Stimulated activated naive B cell treated with anti-CD40 and anti-IgM and Interleukin-4, amounts not matched to agents 10 μg/mL and 1 μg/mL and 100 μg/mL, for 72 hours (primary cell): ENCODE data around the gene IGFBP6.

ENCODE experiments used
- ATAC-seq, 2 donors: fragments of 150-1000 bp; cut with Tn5 transposase; replicated peaks; 2 replicates each; pipeline ENCODE4 v1.10.0; 2021; ENCODE audit warnings: moderate library complexity in 1 of 2
- DNase-seq: peaks from one replicate; pipeline ENCODE4 v3.0.0; 2021
- H3K27ac Mint-ChIP-seq: one replicate; pipeline ENCODE4 v1.8.0; 2022; ENCODE audit warnings: mild to moderate bottlenecking, mixed read lengths
- H3K27me3 Mint-ChIP-seq, 2 donors: one replicate each; pipeline ENCODE4 v1.8.0; 2022; ENCODE audit warnings: mixed read lengths in 2 of 2
- H3K36me3 Mint-ChIP-seq, 2 donors: one replicate each; pipeline ENCODE4 v1.8.0; 2022; ENCODE audit warnings: mixed read lengths in 2 of 2, mild to moderate bottlenecking in 1 of 2
- H3K4me1 Mint-ChIP-seq, 2 donors: one replicate each; pipeline ENCODE4 v1.8.0; 2022; ENCODE audit warnings: mixed read lengths in 2 of 2, mild to moderate bottlenecking in 1 of 2
- H3K4me3 Mint-ChIP-seq, 2 donors: one replicate each; pipeline ENCODE4 v1.8.0; 2022; ENCODE audit warnings: mild to moderate bottlenecking in 2 of 2, mixed read lengths in 2 of 2, moderate library complexity in 1 of 2
- H3K9me3 Mint-ChIP-seq, 2 donors: one replicate each; pipeline ENCODE4 v1.8.0; 2022; ENCODE audit warnings: mixed read lengths in 2 of 2, mild to moderate bottlenecking in 1 of 2

IGFBP6 gene, protein sequence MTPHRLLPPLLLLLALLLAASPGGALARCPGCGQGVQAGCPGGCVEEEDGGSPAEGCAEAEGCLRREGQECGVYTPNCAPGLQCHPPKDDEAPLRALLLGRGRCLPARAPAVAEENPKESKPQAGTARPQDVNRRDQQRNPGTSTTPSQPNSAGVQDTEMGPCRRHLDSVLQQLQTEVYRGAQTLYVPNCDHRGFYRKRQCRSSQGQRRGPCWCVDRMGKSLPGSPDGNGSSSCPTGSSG

GRCh38 chr12:53097564-53098353 is at the start of gene IGFBP6:
Gene IGFBP6, plus strand, starts transcription at chr12:53097667. Its CDS starts 51 bp downstream, at chr12:53097718.
- peak; percentile 43 for DNase-seq
- H3K4me1 Mint-ChIP-seq, result peaks cover 25 to 42% of the 10 kb centered on the region in 2 donors
- peak within 1 kb of the TSS; percentile 67 for H3K27ac Mint-ChIP-seq
- ATAC-seq, result peak; percentile 73 to 78
- H3K36me3 Mint-ChIP-seq, result no peaks in the 10 kb centered on the region
- peak within 1 kb of the TSS; percentile 82 to 87 for H3K4me3 Mint-ChIP-seq
- H3K27me3 Mint-ChIP-seq, result peaks cover 30 to 31% of the 10 kb centered on the region in 2 donors
- no peaks in the 10 kb centered on the region for H3K9me3 Mint-ChIP-seq

GRCh38 chr12:53048033-53048779 is 49.3 kb upstream of the IGFBP6 start:
- ATAC-seq (no peak), DNase-seq (no peak)
- Mint-ChIP-seq H3K36me3 (peaks cover 4 to 7% of the 10 kb centered on the region in 2 donors), H3K4me1 (peaks cover 25 to 36% of the 10 kb centered on the region in 2 donors), H3K27me3 (peaks cover 0 to 4% of the 10 kb centered on the region in 2 donors), H3K27ac (no peak overlapping the region), H3K4me3 (peak overlapping the region; percentile 57 to 94), H3K9me3 (no peaks in the 10 kb centered on the region)

DNA sequence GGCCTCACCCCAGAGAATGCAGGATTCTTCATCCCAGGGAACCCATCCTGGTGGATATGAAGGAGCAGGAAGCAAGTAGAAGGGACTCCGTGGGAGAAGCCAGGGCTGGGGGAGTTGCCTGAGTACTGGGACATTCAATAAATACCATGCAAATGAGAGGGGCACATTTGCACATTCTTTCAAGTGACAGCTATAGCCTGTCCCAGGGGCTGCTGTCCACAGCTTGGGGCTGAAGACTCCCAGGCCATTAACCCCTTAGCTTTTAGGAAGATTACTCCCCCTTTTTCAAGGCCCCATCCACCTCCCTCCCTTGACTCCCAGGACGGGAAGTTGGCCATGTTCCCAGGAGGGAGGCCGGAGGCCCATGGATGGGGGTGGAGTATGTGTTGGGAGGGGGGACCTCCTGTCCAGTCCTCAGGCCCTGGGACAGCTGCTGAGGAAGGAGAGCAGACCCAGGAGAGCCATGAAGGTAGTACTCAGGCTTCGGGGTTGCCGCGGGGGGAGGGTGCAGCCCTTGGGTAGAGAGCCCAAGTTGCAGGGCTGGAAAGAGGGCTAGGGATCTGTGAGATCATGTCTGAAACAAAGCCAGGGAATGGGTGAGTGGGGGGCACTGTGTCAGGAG is 48.6 kb upstream of the IGFBP6 start:
- DNase-seq (no peak), ATAC-seq (no peak)
- peaks cover 4 to 7% of the 10 kb centered on the region in 2 donors for H3K36me3 Mint-ChIP-seq
- H3K27me3 Mint-ChIP-seq, result peaks cover 0 to 4% of the 10 kb centered on the region in 2 donors
- peaks cover 28 to 42% of the 10 kb centered on the region in 2 donors for H3K4me1 Mint-ChIP-seq
- no peak overlapping the region for H3K4me3 Mint-ChIP-seq
- no peak overlapping the region for H3K27ac Mint-ChIP-seq
- H3K9me3 Mint-ChIP-seq, result no peaks in the 10 kb centered on the region

GRCh38 chr12:53049571-53050318 is 47.7 kb upstream of the IGFBP6 start, which contains the start of gene TNS2:
Gene TNS2, plus strand, starts transcription at chr12:53050065. Its CDS starts 121 bp downstream, at chr12:53050186.
- Mint-ChIP-seq H3K36me3 (peaks cover 2 to 4% of the 10 kb centered on the region in 2 donors), H3K9me3 (no peaks in the 10 kb centered on the region), H3K4me3 (no peak within 1 kb of the TSS), H3K27me3 (peaks cover 0 to 4% of the 10 kb centered on the region in 2 donors), H3K4me1 (peaks cover 31 to 47% of the 10 kb centered on the region in 2 donors), H3K27ac (peak within 1 kb of the TSS; percentile 33)
- DNase-seq (no peak), ATAC-seq (no peak)

DNA sequence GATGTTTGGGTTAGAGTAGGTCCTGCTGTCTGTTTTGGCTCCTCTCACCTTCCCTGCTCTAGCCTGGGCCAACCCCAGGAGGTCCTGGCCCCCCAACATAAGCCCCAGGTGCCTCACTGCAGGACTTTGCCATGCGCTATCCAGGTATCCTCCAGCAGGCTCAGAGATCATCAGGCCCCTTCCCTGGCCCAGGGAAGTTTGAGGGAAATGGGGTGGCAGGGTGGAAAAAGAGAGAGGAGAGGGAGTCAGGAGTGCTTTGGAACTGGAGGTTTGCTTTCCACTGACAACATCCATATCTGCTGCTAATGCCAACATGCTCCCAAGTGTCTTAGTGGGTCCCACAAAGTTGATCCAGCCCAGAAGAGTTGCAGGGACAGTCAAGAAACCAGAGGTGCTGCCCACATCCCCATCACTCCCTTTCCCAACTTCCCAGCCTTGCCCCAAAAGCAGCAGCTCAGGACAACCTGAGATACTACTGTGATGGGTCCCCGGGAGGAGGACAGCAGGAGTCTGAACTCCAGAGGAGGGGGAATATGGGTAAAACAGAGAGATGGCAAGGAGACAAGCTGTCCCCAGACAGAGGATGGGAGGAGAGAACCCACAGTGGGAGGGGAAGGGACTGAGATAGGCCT is 46.9 kb upstream of the IGFBP6 start:
- peaks cover under 1 to 4% of the 10 kb centered on the region in 2 donors for H3K27me3 Mint-ChIP-seq
- no peak overlapping the region for H3K4me3 Mint-ChIP-seq
- peaks cover 0 to 3% of the 10 kb centered on the region in 2 donors for H3K36me3 Mint-ChIP-seq
- DNase-seq, result no peak
- no peaks in the 10 kb centered on the region for H3K9me3 Mint-ChIP-seq
- peaks cover 28 to 47% of the 10 kb centered on the region in 2 donors for H3K4me1 Mint-ChIP-seq
- no peak for ATAC-seq
- H3K27ac Mint-ChIP-seq, result peak overlapping the region; percentile 33

- H3K4me1 Mint-ChIP-seq, result peaks cover 20 to 41% of the 10 kb centered on the region in 2 donors
Observed at GRCh38 chr12:53051058-53051880, 46.2 kb upstream of the IGFBP6 start.

DNA sequence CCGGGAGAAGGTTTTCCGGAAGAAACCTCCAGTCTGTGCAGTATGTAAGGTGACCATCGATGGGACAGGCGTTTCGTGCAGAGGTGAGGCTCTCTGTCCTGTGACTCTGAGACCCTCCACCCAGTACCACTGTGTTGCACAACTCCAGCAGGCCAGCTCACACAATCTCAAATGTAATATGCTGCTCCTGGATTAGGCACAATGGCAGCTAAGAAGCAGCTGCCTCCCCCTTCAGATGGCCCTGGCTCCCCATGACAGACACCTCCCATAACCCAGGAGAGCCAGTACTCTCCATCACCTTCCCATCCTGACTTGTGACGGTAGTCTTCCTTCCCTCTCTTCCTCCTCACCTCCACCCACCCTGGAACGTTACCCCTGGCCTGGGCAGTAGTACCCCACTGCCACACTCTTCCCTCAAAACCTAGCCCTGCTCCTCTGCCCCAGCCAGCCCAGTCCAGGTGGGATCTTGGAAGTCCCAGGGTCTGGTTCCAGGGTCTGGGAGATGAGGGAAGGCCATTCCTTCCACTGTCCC is 45.5 kb upstream of the IGFBP6 start:
- Mint-ChIP-seq H3K27me3 (peaks cover 0 to 6% of the 10 kb centered on the region in 2 donors), H3K4me3 (no peak overlapping the region), H3K36me3 (peaks cover 0 to 3% of the 10 kb centered on the region in 2 donors), H3K27ac (no peak overlapping the region), H3K4me1 (peaks cover 16 to 34% of the 10 kb centered on the region in 2 donors), H3K9me3 (no peaks in the 10 kb centered on the region)
- no peak for ATAC-seq
- DNase-seq, result no peak

More at GRCh38 chr12:53051058-53051880, 46.2 kb upstream of the IGFBP6 start:
- no peaks in the 10 kb centered on the region for H3K9me3 Mint-ChIP-seq
- H3K36me3 Mint-ChIP-seq, result peaks cover 0 to 3% of the 10 kb centered on the region in 2 donors
- H3K27ac Mint-ChIP-seq, result no peak overlapping the region
- ATAC-seq (no peak), DNase-seq (no peak)
- peaks cover 0 to 6% of the 10 kb centered on the region in 2 donors for H3K27me3 Mint-ChIP-seq
- no peak overlapping the region for H3K4me3 Mint-ChIP-seq

DNA sequence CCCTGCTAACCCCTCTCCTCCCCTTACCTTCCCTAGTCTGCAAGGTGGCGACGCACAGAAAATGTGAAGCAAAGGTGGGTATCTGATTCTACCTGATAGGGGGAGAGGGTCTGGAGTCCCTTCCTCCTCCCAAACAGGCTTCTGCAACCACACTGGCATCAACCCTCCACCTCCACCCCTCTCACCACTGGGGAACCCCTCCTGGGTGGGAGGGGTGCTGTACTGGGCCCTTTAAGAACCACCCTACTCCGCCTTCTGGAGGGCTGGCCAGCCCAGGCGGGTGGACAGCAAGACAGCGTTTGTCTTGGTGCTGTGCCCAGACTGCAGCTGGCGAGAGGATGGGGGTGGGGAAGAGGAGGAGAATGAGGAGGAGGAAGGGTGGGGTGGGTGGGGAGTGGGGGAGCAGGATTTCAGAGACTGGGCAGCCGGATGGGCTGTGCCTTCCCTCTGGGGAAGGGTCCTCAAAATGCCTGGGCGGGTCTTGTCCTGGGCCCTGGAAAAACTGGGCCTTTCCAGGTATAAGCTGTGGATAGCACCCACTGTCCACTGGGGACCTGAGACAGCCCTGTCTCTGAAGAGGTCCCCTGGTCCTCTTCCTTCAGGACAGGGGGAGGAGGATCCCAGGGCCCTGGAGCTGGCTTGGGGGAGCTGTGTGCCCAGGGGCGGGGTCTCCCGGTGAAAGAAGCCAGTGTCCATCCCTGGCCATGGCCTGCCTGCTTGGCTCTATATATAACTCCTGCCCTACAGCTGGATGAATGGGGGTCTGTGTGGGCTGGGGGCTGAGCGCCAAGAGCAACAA is 44.8 kb upstream of the IGFBP6 start:
- peaks cover 0 to 3% of the 10 kb centered on the region in 2 donors for H3K36me3 Mint-ChIP-seq
- peaks cover 0 to 6% of the 10 kb centered on the region in 2 donors for H3K27me3 Mint-ChIP-seq
- no peak overlapping the region for H3K4me3 Mint-ChIP-seq
- H3K4me1 Mint-ChIP-seq, result peaks cover 16 to 32% of the 10 kb centered on the region in 2 donors
- DNase-seq (no peak), ATAC-seq (no peak)
- no peaks in the 10 kb centered on the region for H3K9me3 Mint-ChIP-seq
- no peak overlapping the region for H3K27ac Mint-ChIP-seq

GRCh38 chr12:53053218-53054111 is 44.0 kb upstream of the IGFBP6 start:
- no peaks in the 10 kb centered on the region for H3K9me3 Mint-ChIP-seq
- H3K27ac Mint-ChIP-seq, result peak overlapping the region; percentile 98
- peak overlapping the region; percentile 98 to 99 for H3K4me3 Mint-ChIP-seq
- peaks cover 0 to 3% of the 10 kb centered on the region in 2 donors for H3K36me3 Mint-ChIP-seq
- DNase-seq (peak; percentile 33), ATAC-seq (peak; percentile 34 to 43)
- H3K4me1 Mint-ChIP-seq, result peaks cover 16 to 28% of the 10 kb centered on the region in 2 donors
- peaks cover 3 to 6% of the 10 kb centered on the region in 2 donors for H3K27me3 Mint-ChIP-seq

GRCh38 chr12:53054112-53054878 is 43.2 kb upstream of the IGFBP6 start:
- ATAC-seq (peak; percentile 93 to 96), DNase-seq (peak; percentile 88)
- peak overlapping the region; percentile 98 to 99 for H3K4me3 Mint-ChIP-seq
- peaks cover 0 to 3% of the 10 kb centered on the region in 2 donors for H3K36me3 Mint-ChIP-seq
- H3K27ac Mint-ChIP-seq, result peak overlapping the region; percentile 98
- peaks cover 16 to 20% of the 10 kb centered on the region in 2 donors for H3K4me1 Mint-ChIP-seq
- H3K9me3 Mint-ChIP-seq, result no peaks in the 10 kb centered on the region
- H3K27me3 Mint-ChIP-seq, result peaks cover 3 to 6% of the 10 kb centered on the region in 2 donors
